ENCODE results near the gene SAMD9L.
"Not testable (repeated sequence)": the region's sequence is repeated elsewhere in the genome, so short reads cannot be mapped to it uniquely, and the experiment has no call there.

The SAMD9L gene

GRCh38 chr7:93146036-93146435, 2.1 kb downstream of the SAMD9L start:
- DNase-seq (ENCODE audit: low read depth in 2 of 2): no peak

GRCh38 chr7:93145354-93145753, 2.8 kb downstream of the SAMD9L start:
- no peak for DNase-seq (ENCODE audit: low read depth in 2 of 2)

GRCh38 chr7:93142127-93142526, 6.1 kb downstream of the SAMD9L start:
- no peak for DNase-seq (ENCODE audit: low read depth in 2 of 2)

GRCh38 chr7:93140582-93141191, 7.5 kb downstream of the SAMD9L start:
- DNase-seq (ENCODE audit: low read depth in 2 of 2): no peak

GRCh38 chr7:93138576-93138975, 9.6 kb downstream of the SAMD9L start:
- DNase-seq (ENCODE audit: low read depth in 2 of 2): no peak

- no peak for DNase-seq (ENCODE audit: low read depth in 2 of 2)
These were observed 15.2 kb downstream of the SAMD9L start for GRCh38 chr7:93133005-93133404.

- no peak for DNase-seq (ENCODE audit: low read depth in 2 of 2)
These were observed 16.0 kb downstream of the SAMD9L start for GRCh38 chr7:93132216-93132615.

GRCh38 chr7:93126954-93127353, 21.2 kb downstream of the SAMD9L start:
- DNase-seq (ENCODE audit: low read depth in 2 of 2): not testable (repeated sequence)

- not testable (repeated sequence) for DNase-seq (ENCODE audit: low read depth in 2 of 2)
These were observed 24.7 kb downstream of the SAMD9L start for GRCh38 chr7:93123532-93123931.

- no peak for DNase-seq (ENCODE audit: low read depth in 2 of 2)
These were observed 27.3 kb downstream of the SAMD9L start for GRCh38 chr7:93120592-93121549.

- DNase-seq (ENCODE audit: low read depth in 2 of 2): no peak
These were observed 28.8 kb downstream of the SAMD9L start for GRCh38 chr7:93119191-93119905.

- peak; percentile 15 to 16 for DNase-seq (ENCODE audit: low read depth in 2 of 2)
These were observed 30.2 kb downstream of the SAMD9L start, which contains the start of gene SAMD9 for GRCh38 chr7:93117852-93118530. Gene SAMD9, minus strand, starts transcription at chr7:93117979. Its CDS starts 11,882 bp downstream, at chr7:93106097.

- DNase-seq (ENCODE audit: low read depth in 2 of 2): no peak
These were observed 30.9 kb downstream of the SAMD9L start for GRCh38 chr7:93117327-93117726.

- no peak for DNase-seq (ENCODE audit: low read depth in 2 of 2)
These were observed 32.4 kb downstream of the SAMD9L start for GRCh38 chr7:93115796-93116195.

- DNase-seq (ENCODE audit: low read depth in 2 of 2): no peak
These were observed 40.2 kb downstream of the SAMD9L start for GRCh38 chr7:93108003-93108402.

- DNase-seq (ENCODE audit: low read depth in 2 of 2): no peak
These were observed 50.8 kb downstream of the SAMD9L start for GRCh38 chr7:93097388-93097787.

- DNase-seq (ENCODE audit: low read depth in 2 of 2): no peak
These were observed 55.3 kb downstream of the SAMD9L start for GRCh38 chr7:93092757-93093370.
